GM18520 (cell line): ENCODE measurements around the gene RPEL1.
"Not testable (repeated sequence)": the region's sequence is repeated elsewhere in the genome, so short reads cannot be mapped to it uniquely, and the experiment has no call there.

Source experiments
- ATAC-seq: cut with Tn5 transposase; IDR thresholded peaks from one replicate; pipeline ENCODE4 v1.9.1; 2021; ENCODE audit not compliant: unreplicated experiment

Gene RPEL1

GRCh38 chr10:103245587-103245986 lies at the start of gene RPEL1:
TSS of gene RPEL1 (plus strand) at chr10:103245887. CDS start at chr10:103245997, 110 bp downstream.
- not testable (repeated sequence) for ATAC-seq

- no peak for ATAC-seq
These were observed 49.2 kb upstream of the RPEL1 start for GRCh38 chr10:103196516-103196915.

GRCh38 chr10:103197174-103197573 lies 48.5 kb upstream of the RPEL1 start:
- no peak for ATAC-seq

- no peak for ATAC-seq
These were observed 47.8 kb upstream of the RPEL1 start for GRCh38 chr10:103197903-103198302.

- ATAC-seq, result no peak
These were observed 47.0 kb upstream of the RPEL1 start for GRCh38 chr10:103198648-103199047.

GRCh38 chr10:103199488-103199887 lies 46.2 kb upstream of the RPEL1 start:
- ATAC-seq, result no peak

GRCh38 chr10:103202319-103202718 lies 43.4 kb upstream of the RPEL1 start:
- no peak for ATAC-seq

GRCh38 chr10:103203466-103203865 lies 42.2 kb upstream of the RPEL1 start:
- no peak for ATAC-seq

GRCh38 chr10:103204353-103205255 lies 41.1 kb upstream of the RPEL1 start:
- ATAC-seq, result no peak

- not testable (repeated sequence) for ATAC-seq
These were observed 40.3 kb upstream of the RPEL1 start for GRCh38 chr10:103205401-103205800.

- ATAC-seq, result not testable (repeated sequence)
These were observed 39.0 kb upstream of the RPEL1 start for GRCh38 chr10:103206715-103207114.

- ATAC-seq, result no peak
These were observed 38.5 kb upstream of the RPEL1 start for GRCh38 chr10:103207141-103207540.

GRCh38 chr10:103207643-103208042 lies 38.0 kb upstream of the RPEL1 start:
- ATAC-seq, result not testable (repeated sequence)

- not testable (repeated sequence) for ATAC-seq
These were observed 35.4 kb upstream of the RPEL1 start for GRCh38 chr10:103210262-103210661.

- ATAC-seq, result no peak
These were observed 30.1 kb upstream of the RPEL1 start for GRCh38 chr10:103215601-103216000.

- not testable (repeated sequence) for ATAC-seq
These were observed 29.3 kb upstream of the RPEL1 start for GRCh38 chr10:103216362-103216761.

GRCh38 chr10:103224133-103224532 lies 21.6 kb upstream of the RPEL1 start:
- ATAC-seq, result no peak

- ATAC-seq, result not testable (repeated sequence)
These were observed 21.0 kb upstream of the RPEL1 start for GRCh38 chr10:103224721-103225120.

GRCh38 chr10:103225939-103226338 lies 19.7 kb upstream of the RPEL1 start:
- no peak for ATAC-seq

- ATAC-seq, result no peak
These were observed 18.3 kb upstream of the RPEL1 start for GRCh38 chr10:103227416-103227815.

GRCh38 chr10:103231047-103231551 lies 14.6 kb upstream of the RPEL1 start:
- no peak for ATAC-seq

GRCh38 chr10:103232131-103232673 lies 13.5 kb upstream of the RPEL1 start:
- ATAC-seq, result no peak
